Esophagus squamous epithelium (tissue), 4 donors: Measurements from ENCODE around the gene COL18A1.
"Not testable (repeated sequence)": the region's sequence is repeated elsewhere in the genome, so short reads cannot be mapped to it uniquely, and the experiment has no call there.

Experiments
- CTCF ChIP-seq, 6 experiments: fragments of 450-650 bp in 4 of 6; fragments of 200-600 bp in 2 of 6; sonication (generic) in 2 of 6; IDR thresholded peaks; one replicate each; pipeline ENCODE4 v1.5.1; 2016 to 2019; ENCODE audit warnings: antibody characterized with exemption in 6 of 6, mild to moderate bottlenecking in 4 of 6, moderate library complexity in 4 of 6
- POLR2A ChIP-seq, 4 donors: fragments of 450-650 bp; IDR thresholded peaks; one replicate each; pipeline ENCODE4 v1.6.1; 2017; ENCODE audit warnings: antibody characterized with exemption in 4 of 4, mild to moderate bottlenecking in 4 of 4, moderate library complexity in 3 of 4

DNA sequence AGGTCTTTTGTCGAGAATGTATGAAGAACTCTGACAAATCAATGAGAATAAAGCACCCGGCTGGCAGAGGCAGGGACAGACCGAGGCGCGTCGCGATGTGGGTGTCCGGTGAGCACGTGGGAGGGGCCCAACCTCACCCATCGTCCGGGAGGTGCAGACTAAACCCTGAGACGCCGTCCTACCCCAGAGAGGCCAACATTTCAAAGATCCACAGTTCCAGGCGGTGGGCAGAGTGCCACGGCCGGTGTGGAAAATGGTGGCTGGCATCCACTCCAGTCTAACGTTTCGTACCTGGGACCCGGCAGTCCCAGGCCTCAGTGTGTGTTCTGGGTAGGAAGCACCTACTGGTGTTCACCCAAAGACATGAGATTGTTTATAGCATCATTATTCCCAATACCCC lies 41.7 kb upstream of the COL18A1 start:
- not testable (repeated sequence) for TF ChIP-seq CTCF, POLR2A (IDR thresholded peaks at IDR 0.05)
